ENCODE measurements around the gene EFCC1.

The EFCC1 gene

DNA sequence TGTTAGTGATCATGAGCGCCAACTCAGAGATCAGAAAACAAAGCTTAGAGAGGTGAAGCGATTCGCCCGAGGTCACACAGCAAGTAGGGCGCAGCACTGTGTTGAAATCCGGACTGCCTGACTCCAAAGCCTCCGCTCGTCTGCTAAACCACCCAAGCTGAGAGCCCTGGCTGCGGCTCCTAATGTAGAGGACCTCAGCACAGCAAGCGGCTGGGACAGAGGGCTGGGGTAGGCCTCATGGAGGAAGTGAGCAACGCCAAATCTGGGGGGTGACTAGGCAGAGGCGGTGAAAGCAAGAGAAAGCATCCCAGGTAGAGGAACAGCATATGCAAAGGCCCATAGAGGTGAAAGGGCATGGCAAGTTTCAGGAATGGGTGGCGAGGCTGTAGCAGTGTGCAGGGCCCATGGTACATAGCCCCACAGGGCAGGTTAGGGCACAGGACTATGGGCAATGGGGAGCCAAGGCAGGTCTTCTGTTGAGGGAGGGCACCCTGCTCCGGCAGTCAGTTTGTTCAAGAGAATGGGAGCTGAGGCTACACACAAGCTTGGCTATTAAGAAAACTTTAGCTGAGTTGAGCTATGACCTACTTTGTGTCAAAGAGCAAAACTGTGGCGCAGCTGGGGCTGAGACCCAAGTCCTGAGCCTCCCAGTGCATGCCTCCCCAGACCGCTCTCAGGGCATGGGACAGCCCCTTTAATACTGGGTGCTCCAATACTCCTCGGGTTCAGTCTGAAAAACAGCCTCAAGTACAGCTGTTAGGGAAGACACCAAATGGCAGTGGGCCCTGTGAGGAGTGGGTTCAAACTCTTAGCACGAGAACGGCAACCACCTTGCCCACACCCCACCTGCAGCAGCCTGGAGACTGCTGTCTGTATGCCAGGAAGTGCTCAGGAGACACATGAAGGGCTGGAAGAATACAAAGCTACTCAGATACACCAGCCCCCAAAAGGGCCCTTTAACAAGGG lies 6.2 kb upstream of the EFCC1 start:
- no peak for DNase-seq (ENCODE audit: low spot score)

DNA sequence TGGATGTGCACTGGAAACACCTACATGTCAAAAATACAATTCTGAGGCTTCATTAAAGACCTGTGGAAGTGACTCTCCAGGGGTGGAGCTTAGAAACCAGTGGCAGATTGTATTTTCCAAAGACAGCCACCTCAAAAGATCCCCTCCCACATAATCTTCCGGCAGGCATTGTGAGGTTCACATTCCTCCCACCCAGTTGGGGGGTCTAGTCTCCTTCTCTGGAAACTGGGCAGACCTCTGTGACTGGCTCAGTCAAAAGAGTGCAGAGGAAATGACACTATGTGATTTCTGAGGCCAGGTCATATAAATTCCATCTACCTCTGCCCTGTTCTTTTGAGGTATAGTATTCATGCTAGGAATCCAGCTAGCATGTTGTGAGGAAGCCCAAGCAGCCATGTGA lies 5.4 kb upstream of the EFCC1 start:
- no peak for DNase-seq (ENCODE audit: low spot score)

DNA sequence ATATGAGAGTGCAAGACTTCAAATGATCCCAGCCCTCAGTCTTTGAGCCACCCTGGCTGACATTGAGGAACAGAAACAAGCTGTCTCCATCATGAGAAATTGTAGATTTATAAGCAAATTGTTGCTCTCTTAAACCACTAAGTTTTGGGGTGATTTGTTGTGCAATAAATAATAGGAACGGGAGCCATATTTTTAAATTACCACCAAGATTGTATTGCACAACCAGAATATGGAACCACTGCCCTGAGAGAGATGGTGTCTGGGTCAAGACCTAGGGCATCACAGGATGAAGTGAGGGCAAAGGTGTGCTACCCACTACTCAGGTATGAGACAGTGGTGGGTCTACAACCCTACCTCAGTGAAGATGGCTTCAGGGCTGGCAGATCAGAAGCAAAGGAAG lies 4.9 kb upstream of the EFCC1 start:
- DNase-seq (ENCODE audit: low spot score) = no peak

DNA sequence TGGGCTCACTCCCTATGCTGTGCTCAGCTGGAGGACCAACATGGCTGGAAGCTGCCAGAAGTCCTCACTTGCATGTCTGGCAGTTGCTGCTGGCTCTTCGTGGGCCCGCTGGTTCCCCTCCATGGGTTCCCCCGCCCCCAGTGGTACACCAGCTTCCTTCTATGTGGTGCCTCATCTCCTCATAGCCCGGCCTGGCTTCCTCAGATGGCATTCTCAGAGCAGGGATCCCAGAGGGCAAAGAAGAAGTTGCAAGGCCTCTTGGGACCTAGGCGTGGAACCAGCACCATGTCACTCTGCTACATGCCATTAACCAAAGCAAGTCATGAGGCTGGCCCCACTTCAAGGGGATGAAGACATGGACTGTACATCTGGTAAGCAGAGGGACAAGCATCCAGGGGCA lies 4.4 kb upstream of the EFCC1 start:
- DNase-seq (ENCODE audit: low spot score) = no peak

DNA sequence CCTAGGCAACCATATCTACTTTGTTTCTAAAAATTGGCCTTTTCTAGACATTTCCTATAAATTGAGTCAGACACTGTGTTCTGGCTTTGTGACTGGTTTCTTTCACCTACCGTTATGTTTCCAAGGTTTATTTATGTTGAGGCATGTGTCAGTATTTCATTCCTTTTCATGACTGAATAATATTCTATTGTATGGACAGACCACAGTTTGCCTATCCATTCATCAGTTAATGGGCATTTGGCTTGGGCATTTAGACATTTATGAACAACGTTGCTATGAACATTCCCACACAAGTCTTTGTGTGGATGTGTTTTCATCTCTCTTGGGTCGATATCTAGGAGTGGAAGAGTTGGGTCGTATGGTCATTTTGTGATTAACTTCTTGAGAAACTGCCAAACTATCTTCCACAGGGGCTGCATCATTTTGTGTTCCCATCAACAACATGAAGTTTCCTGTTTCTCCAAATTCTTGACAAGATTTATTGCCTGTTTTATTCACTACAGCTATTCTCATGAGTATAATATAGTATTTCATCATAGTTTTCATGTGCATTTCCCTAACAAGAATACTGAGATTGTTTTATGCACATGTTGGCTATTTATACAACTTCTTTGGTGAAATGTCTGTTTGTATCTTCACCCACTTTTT lies 3.5 kb upstream of the EFCC1 start:
- no peak for DNase-seq (ENCODE audit: low spot score)

DNA sequence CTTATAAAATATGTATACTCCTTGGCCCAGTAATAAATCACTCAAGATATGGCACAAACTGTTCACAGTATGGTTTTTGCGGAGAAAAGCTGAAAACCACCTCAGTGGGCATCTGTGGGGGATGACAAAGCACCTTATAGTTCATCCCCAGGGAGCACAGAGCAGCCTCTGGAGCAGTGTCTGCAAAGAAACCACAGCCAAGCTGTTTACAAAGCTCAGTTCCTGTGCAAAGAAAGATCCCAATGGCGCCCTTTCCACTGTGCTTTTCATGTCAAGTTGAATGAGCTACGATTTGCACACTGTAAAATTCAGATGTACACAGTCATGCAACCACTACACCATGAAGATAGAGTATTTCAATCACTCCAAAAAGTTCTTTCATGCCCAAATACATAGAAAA lies 2.5 kb upstream of the EFCC1 start:
- DNase-seq (ENCODE audit: low spot score) = no peak

DNA sequence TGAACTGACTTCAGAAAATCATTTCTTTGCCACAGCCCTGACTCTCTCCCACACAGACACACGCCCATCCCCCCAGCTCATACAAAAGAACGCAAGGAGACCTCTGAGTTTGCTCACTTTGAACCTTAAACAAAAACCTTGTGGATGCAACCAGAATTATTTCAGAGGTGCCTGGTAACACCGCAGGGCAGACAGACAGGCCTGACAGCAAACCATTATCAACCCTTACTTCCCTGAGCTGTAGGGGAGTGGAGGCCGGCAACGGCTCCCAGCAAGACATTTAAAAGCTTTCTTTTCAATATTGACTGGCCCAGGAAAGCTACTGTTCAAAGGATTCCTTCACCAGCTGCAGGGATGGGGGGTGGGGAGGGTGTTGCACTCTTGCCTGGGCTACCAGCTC lies 2.0 kb upstream of the EFCC1 start:
- no peak for DNase-seq (ENCODE audit: low spot score)

DNA sequence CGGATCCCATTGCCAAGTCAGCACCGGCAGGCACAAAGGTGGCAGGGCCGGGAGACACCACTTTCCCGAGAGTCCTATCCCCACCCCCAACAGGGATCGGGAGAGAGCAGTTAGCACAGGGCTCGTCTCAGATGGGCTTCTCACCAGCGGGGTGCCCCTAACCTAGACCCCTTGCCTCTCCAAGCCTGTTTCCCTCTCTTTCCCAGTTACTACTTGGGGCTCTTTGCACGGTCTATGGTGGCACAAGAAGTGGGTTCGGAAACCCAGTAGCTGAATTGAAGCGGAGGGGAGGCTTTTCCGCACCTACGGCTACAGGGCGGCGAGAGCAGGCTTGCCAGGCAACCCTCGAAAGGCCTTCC lies 383 bp upstream of the EFCC1 start:
- no peak for DNase-seq (ENCODE audit: low spot score)

DNA sequence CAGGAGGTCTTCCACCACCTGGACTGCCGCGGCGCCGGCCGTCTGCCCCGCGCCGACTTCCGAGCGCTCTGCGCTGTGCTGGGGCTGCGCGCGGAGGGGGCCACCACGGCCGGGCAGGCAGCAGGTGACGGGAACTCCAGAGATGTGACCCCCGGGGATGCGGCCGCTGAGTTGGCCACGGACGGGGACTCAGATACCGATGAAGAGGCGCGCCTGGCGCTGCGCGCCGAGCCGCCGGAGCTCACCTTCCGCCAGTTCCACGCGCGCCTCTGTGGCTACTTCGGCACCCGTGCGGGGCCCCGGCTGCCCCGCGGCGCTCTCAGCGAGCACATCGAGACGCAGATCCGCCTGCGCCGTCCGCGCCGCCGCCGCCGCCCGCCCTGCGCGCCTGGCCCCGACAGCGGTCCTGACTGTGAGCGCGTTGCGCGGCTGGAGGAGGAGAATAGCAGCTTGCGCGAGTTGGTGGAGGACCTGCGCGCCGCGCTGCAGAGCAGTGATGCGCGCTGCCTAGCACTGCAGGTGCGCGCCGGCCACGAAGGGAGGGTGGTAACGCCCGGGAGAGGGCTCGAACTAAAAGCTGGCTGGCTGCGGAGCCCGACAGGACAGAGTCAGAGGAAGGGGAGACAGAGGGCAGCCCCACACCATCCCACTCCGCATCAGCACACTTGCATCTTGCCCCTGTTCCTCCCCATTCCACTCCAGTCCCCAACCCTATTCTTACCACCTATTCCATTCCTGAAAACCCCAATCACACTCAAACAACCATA lies 885 bp downstream of the EFCC1 start:
- no peak for DNase-seq (ENCODE audit: low spot score)

DNA sequence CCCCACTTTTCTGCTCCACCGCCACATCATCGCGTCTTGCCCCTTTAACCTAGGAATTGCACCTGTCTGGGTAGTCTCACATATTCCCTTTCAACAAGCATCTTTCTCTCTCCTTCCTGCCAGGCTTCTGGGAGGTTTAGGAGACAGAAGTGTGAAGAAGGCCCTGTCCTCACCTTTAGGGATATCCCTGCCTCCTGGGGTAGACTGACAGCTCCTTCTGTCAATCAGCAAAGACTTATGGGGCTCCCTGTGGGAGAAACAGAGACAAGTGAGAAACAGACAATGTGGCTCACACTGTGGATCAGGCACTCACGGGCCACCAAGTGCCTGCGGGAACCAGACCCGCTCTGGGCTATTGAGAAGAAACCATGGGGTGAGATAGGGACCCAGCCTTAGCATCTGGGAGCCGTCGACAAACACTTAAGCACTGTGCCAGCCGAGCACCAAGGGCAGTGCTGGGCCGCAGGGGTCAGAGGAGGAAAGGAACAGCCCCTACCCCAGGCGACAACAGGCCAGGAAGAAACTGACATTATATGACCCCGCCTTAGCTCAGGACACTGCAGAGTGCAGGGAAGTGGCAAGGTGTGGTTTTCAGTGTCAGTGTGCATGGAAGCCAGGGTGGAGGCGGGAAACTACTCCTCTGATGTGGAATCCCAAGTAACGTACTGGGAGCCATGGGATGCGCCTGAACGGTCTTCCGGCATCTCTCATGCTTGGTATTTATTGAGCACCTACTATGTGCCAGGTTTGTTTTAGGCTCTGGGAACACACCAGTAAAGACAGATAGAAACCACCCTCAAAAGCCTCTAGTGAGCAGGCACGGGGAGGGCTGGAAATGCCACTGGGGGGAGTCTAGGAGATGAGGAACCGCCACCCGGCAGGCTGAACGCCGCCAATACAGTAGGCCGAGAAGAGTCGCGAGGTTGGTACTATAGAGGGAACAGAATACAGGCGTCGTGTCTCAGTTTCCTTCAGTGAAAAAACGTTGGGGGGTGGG lies 1.8 kb downstream of the EFCC1 start:
- no peak for DNase-seq (ENCODE audit: low spot score)

DNA sequence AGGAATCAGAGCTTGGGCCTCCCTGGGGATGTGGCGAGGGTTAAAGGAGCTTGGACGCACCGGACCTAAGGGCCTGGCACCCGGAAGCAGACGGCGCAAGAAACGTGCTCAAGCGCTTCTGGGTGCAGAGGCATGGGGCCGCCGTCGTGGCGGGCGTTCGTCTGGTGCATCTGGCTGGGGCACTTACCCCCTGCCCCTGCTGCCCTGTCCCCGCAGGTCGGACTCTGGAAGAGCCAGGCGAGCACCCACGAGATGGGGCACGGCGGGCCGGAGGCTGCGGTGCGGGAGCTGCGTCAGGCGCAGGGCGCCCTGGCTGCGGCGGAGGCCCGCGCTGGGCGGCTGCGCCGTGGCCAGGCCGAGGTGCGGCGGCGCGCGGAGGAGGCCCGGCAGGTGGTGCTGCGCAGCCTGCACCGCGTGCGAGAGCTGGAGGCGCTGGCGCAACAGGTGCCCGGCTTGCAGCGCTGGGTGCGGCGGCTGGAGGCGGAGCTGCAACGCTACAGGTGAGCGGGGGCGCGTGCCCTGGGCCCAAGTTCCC lies 2.5 kb downstream of the EFCC1 start:
- DNase-seq (ENCODE audit: low spot score) = peak; percentile 38

DNA sequence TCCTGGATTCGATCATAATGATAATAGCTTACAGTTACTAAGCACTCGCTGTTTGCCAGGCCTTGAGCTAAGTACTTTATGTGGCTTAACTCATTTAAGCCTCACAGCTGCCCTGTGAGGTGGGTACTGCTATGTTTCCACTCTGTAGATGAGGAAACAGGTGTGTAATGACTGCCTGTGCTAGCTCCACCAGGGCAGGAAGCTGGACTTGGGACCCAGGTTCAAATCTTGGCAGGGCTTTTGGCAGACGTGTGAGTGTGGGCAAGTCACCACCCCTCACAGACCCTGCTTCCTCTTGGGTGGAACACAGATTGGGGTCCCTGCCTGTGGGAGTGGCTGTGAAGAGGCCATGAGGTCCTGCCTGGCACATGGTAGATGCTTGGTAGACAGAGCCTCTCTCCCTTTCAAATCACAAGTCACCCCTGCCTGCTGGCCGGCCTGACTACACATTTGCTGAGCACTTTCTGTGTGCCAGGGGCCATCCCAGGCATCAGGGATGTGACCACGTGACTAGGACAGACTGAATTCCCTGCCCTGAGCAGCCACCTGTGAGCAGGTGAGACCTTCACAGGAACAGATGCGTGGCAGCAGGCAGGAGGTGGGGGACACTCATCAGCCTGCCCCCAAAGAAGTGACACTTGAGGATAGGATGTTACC lies 3.7 kb downstream of the EFCC1 start:
- DNase-seq (ENCODE audit: low spot score) = no peak

DNA sequence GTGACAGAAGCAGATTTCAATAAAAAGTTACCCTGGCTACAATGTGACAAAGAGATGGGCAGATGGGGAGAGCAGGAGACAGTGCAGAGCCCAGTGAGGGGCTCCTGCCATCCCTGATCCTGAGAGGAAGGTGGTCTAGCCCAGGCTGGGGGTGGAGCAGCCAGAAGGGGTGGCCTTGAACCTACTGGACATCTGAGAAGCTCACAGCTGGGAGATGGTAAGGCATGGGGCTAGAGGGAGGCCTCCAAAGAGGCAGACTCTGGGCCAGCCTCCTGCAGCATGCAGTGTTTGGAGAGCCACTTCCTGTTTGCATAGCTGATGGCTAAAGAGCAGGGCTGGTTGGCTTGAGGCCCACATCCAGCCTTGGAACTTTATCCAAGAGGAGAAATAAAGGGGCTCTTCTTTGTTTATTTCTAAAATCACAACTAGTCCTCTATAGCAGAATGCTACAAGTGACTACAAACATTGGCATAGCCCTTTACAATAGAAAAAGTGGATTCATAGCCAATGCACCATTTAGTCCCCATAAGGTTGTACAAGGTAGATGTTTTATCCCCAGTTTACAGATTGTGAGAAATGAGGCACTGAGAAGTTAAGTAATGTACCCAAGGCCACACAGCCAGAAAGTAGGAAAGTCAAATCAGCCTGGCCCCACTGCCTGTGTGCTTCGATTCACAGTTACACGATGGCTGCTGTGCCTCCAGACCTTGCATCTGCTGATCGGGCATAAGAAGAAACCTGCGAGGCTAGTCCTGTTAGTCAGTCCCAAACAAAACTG lies 4.6 kb downstream of the EFCC1 start:
- no peak for DNase-seq (ENCODE audit: low spot score)

DNA sequence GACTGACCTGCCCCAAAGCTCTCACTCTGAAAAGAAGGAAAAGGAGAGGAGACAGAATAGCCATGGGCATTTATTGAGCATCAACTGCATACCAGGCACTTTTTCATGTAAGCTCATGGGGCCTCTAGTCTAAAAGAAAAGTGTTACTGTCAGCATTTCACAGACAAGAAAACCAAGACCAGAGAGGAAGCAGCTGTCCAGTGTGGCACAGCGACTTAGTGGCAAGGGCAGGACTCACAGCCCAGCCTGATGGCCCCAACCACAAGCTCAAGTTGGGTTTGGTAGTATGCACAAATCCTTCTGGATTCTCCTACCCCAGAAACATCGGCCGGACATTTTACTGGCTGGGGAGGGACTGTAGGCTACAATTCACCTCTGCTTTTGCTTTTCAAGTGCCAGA lies 5.8 kb downstream of the EFCC1 start:
- DNase-seq (ENCODE audit: low spot score) = no peak

DNA sequence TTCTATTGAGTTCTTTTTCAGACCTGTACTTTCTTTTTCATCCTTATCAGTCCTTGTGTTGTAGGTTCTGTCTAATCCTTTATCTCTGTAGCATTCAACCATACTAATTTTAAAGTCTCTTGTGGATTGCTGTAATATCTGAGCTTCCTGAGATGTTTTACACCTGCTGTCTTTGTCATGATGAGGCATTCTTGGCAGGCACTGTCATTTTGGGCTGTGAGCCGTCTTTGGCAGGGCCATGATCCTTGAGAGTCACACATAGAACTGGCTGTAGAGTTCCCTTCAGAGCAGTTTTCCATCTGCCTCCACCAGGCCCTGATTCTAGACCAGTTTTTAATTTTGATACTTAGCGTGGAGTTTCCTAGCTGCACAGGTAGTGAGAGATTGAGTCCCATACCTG lies 6.7 kb downstream of the EFCC1 start:
- DNase-seq (ENCODE audit: low spot score) = no peak

DNA sequence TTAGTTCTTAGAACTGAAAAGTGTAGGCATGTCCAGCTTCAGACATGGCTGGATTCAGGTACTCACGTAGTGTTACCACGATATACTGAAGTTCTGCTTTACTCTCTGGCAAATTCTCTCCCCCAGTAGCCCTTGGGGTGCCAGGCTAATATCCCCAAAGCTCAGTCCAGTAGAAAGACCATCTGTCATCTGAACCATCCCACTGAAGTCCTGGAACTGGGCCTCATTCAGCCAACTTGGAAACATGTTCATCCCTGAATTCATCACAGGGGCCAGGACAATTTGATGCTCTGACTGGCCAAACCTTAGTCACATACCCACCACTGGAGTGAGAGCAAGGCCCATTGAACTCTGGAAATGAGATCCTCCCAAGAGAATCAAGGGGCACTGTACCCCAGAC lies 8.2 kb downstream of the EFCC1 start:
- DNase-seq (ENCODE audit: low spot score) = no peak

DNA sequence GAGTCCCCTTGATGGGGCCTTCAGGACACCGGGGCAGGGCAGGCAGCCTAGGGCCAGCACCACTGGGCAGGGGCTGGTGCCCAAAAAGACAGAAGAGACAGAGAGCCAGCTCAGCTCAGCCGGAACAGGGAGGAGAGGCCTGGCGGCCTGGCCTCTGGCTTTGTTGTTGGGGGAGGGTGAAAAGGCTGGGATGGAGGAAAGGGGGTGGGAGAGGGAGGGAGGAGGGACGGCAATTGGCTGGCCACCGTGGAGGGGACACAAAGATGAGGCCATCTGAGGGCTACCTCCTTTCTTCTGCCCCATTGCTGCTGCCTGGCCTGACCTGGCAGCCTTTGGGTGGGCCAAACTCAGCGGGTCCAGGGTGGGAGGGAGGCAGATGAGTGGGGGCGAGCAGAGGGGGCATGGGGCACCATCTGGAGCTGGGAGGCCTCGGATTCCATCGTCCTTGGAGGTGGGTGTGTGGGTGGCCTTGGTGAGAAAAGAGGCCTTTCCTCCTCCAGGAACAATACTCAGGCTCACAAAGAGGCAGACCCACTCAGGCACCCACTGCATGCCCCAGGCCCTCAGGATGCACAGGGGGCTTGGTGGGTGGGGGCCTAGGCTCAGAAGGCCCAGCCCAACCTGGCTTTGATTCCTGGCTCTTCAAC lies 9.3 kb downstream of the EFCC1 start:
- no peak for DNase-seq (ENCODE audit: low spot score)

DNA sequence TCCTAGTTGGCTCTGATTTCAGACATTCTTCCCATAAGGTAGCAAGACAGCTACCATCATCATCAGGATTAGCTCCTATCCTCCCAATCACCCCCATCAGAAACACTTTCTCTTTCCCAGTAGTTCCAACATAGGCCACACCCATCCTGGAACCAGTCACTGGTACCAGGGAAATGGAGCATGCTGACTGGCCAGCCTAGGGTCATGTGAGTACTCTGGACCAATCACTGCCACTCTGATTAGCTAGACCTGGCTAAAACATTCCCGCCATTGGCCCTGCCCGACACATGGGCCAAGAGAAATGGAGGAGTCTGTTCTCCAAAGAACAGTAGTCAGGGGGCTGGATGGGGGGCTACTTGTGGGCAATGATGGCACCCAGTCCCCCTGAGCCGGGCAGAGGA lies 12.4 kb downstream of the EFCC1 start:
- no peak for DNase-seq (ENCODE audit: low spot score)

DNA sequence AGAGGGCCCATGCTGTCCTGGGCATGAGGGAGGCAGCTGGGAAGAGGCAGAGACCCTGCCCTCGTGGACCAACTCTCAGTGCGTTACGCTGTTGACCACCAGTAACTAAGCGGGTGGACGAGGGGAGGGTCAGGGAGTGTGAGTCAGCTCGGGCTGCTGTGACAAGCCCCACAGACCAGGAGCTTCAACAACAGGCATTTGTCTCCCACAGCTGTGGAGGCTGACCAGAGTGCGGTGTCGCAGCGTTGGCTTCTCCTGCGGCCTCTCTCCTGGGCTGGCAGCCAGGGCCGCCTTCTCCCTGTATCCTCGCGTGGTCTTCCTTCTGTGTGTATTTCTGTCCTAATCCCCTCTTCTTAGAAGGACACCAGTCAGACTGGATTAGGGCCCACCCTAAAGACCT lies 13.0 kb downstream of the EFCC1 start:
- DNase-seq (ENCODE audit: low spot score) = no peak

Measured in CD4-positive, alpha-beta T cell treated with Interleukin-15 for 4 hours (primary cell).